ENCODE data around the gene ATP8A2. TPM values are rescaled to one million over a fixed set of nuclear protein-coding genes. Genes with fewer than 3 reads are reported as not detected.
A peak's percentile ranks its signal among the peaks of the same experiment; 100 is the strongest.
"Not testable (repeated sequence)": the region's sequence is repeated elsewhere in the genome, so short reads cannot be mapped to it uniquely, and the experiment has no call there.

Gene ATP8A2
- total RNA-seq, 2 experiments from 2014 or later: 0.10 to 0.15 TPM

DNA sequence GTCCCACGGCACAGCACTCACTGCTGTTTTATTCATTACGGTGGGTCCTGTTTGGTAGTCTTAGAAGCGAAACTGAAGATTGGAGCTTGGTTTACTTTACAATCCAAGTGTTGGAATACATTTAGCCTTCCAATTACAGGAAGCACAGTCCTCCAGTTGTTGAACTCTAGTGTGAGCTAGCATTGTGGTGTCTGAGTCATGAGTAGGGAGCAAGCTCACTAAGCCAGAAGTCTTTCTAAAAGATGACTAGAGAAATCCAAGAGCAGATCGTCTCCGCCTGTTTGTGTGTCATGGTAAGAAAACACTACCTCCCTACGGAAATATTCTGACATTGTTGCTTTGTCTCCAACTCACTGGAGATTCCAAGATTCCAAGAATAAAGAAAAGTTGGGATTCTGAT lies 690.2 kb downstream of the ATP8A2 start:
- DNase-seq: no peak
- Mint-ChIP-seq H3K9me3 (no peaks in the 10 kb centered on the region), H3K36me3 (ENCODE audit: low read depth) (no peaks in the 10 kb centered on the region), H3K27me3 (peaks cover 27% of the 10 kb centered on the region), H3K27ac (no peak overlapping the region), H3K4me1 (peaks cover 10% of the 10 kb centered on the region), H3K4me3 (no peak overlapping the region)
- ChIA-PET CTCF (interaction anchor here (0.9 to 1.9 kb wide), 4 partner anchors 213 to 487 kb away, joined by 3 to 12 read pairs (median 5); no protein-coding TSS in a partner anchor), POLR2A (interaction anchor here (0.8 kb wide), 1 partner anchor 8 kb away, joined by 3 read pairs; no protein-coding TSS in a partner anchor)

DNA sequence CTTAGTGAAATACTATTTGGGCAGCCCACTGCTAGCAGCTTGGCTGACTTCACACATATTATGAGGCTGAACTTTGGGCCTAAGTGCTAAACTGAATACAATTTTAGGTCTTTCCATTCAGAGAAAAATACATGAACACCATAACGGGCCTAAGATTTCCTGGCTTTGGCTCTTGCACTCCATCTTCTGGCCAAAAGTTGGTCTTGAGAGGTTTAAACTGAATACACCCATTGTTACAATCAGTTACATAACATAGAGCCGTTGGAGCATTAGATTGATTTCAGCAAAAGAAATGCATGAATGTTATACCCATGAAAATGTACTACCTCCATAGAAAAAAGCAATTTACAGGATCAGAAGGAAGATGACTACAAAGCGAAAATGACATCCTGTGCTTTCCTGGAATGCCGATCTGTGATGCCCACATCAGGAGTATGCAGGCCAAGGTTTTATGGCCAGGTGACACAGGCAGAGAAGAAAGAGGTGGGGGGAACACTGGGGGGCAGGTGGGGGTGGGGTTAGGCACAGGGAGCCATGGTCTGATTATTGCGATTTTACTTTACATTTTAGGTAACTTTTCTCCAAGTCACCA lies 691.2 kb downstream of the ATP8A2 start:
- Mint-ChIP-seq H3K4me1 (peaks cover 10% of the 10 kb centered on the region), H3K4me3 (no peak overlapping the region), H3K27ac (no peak overlapping the region), H3K27me3 (peaks cover 20% of the 10 kb centered on the region), H3K36me3 (ENCODE audit: low read depth) (no peaks in the 10 kb centered on the region), H3K9me3 (no peaks in the 10 kb centered on the region)
- ChIA-PET POLR2A (no interaction called here), CTCF (interaction anchor here (1.2 to 1.9 kb wide), 3 partner anchors 233 to 488 kb away, joined by 4 to 12 read pairs (median 6); no protein-coding TSS in a partner anchor)
- DNase-seq: peak; percentile 30

DNA sequence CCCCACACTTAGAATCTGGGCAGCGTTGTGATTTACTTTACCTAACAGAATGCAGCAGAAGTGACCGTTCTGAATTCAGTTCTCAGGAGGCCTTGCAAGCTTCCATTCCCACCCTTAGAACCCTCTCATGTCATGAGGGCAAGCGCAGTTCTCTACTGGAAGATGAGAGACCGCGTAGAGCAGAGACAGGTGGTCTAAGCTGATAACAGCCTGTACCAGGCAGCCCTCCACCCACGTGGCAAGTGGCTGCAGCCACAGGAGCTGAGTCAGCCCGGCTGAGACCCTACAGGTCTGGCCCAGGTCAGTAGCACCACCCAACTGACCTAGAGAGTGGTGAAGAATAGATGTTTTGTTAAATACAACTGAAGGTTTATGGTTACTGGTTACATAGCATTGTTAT lies 694.7 kb downstream of the ATP8A2 start:
- DNase-seq; POLR2A ChIA-PET; H3K4me1 Mint-ChIP-seq; H3K36me3 Mint-ChIP-seq (ENCODE audit: low read depth); H3K27ac Mint-ChIP-seq; H3K9me3 Mint-ChIP-seq; H3K4me3 Mint-ChIP-seq: not testable (repeated sequence)
- CTCF ChIA-PET: interaction anchor here (2.0 to 2.8 kb wide), 2 partner anchors 237 to 492 kb away, joined by 7 to 15 read pairs; no protein-coding TSS in a partner anchor
- peaks cover 15% of the 10 kb centered on the region for H3K27me3 Mint-ChIP-seq

DNA sequence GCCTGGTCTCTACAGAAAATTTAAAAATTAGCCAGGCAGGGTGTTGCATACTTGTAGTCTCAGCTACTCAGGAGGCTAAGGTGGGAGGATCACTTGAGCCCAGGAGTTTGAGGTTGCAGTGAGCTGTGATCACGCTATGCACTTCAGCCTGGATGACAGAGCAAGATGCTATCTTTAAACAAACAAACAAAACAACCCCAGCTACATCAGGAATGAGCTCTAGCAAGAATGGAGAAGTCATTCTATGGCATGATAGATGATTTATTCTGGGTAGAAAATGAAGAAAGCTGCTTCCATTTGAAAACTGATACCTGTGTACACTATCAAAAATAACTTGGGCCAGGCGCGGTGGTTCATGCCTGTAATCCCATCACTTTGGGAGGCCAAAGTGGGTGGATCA lies 695.8 kb downstream of the ATP8A2 start:
- POLR2A ChIA-PET: no interaction called here
- peaks cover 19% of the 10 kb centered on the region for H3K27me3 Mint-ChIP-seq
- H3K27ac Mint-ChIP-seq: no peak overlapping the region
- CTCF ChIA-PET: interaction anchor here (2.8 kb wide), 1 partner anchor 238 kb away, joined by 15 read pairs; no protein-coding TSS in a partner anchor
- no peak for DNase-seq
- no peaks in the 10 kb centered on the region for H3K9me3 Mint-ChIP-seq
- H3K4me1 Mint-ChIP-seq: no peaks in the 10 kb centered on the region
- H3K36me3 Mint-ChIP-seq (ENCODE audit: low read depth): no peaks in the 10 kb centered on the region
- no peak overlapping the region for H3K4me3 Mint-ChIP-seq

DNA sequence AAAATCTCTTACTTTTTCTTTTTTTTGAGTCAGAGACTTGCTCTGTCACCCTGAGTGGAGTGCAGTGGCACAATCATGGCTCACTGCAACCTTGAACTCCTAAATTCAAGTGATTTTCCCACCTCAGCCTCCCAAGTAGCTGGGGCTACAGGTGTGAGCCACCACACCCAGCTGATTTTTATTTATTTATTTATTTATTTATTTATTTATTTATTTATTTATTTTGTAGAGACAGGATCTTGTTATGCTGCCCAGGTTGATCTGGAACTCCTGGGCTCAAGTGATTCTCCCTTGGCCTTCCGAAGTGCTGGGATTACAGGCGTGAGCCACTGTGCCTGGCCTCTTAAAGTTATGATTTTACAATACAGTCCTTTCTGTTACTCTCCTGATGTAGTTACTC lies 696.6 kb downstream of the ATP8A2 start:
- H3K27me3 Mint-ChIP-seq: peaks cover 16% of the 10 kb centered on the region
- CTCF ChIA-PET: interaction anchor here (0.8 to 2.8 kb wide), 2 partner anchors 239 to 494 kb away, joined by 3 to 15 read pairs; no protein-coding TSS in a partner anchor
- DNase-seq; H3K4me3 Mint-ChIP-seq; H3K4me1 Mint-ChIP-seq; POLR2A ChIA-PET; H3K36me3 Mint-ChIP-seq (ENCODE audit: low read depth); H3K9me3 Mint-ChIP-seq; H3K27ac Mint-ChIP-seq: not testable (repeated sequence)

DNA sequence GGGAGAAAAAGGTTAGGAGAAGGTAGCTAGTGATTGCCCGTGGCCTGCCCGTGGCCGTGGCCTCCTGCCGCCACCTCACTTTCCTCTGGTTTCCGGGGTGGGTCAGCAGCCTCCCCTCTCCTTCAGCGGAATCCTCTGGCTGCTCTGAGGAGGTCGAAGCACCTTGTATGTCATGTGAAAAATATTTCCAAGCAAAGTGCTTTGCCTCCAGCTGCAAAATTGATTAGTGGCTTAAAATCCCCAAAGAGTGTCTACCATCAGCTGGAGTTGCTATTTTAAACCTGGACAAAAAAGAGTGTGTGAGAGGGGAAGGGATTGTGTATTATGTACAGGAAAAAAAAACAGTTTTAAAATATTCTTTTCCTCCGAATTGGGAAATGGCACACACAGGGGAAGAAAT lies 697.9 kb downstream of the ATP8A2 start:
- H3K36me3 Mint-ChIP-seq (ENCODE audit: low read depth); H3K4me1 Mint-ChIP-seq; H3K9me3 Mint-ChIP-seq; POLR2A ChIA-PET; DNase-seq; H3K4me3 Mint-ChIP-seq; H3K27ac Mint-ChIP-seq: not testable (repeated sequence)
- CTCF ChIA-PET: interaction anchor here (1.2 kb wide), 1 partner anchor 495 kb away, joined by 3 read pairs; no protein-coding TSS in a partner anchor
- peaks cover 18% of the 10 kb centered on the region for H3K27me3 Mint-ChIP-seq

DNA sequence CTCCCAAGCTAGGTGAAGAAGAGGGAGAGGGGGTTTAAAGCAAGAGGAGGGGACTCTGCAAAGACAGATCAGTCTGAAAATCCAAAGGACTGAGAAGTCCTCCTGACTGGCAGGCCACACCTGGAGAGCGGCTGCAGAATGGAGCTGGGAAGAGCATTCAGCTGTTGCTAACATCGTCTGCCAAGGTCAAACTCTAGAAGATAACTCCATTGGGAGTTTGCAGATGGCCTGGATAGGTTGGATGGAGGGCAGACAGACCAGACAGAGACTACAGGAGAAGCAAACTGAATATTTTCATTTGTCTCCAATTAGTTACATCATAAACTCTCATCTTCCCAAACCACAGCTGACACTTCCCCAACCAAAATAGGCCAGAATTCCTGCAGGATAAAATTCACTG lies 699.9 kb downstream of the ATP8A2 start:
- H3K9me3 Mint-ChIP-seq: no peaks in the 10 kb centered on the region
- no peak for DNase-seq
- H3K27me3 Mint-ChIP-seq: peaks cover 27% of the 10 kb centered on the region
- no peaks in the 10 kb centered on the region for H3K4me1 Mint-ChIP-seq
- no peaks in the 10 kb centered on the region for H3K36me3 Mint-ChIP-seq (ENCODE audit: low read depth)
- H3K4me3 Mint-ChIP-seq: no peak overlapping the region
- H3K27ac Mint-ChIP-seq: no peak overlapping the region
- ChIA-PET CTCF (interaction anchor here (1.9 to 2.3 kb wide), 2 partner anchors 243 to 497 kb away, joined by 5 to 10 read pairs; no protein-coding TSS in a partner anchor), POLR2A (no interaction called here)

DNA sequence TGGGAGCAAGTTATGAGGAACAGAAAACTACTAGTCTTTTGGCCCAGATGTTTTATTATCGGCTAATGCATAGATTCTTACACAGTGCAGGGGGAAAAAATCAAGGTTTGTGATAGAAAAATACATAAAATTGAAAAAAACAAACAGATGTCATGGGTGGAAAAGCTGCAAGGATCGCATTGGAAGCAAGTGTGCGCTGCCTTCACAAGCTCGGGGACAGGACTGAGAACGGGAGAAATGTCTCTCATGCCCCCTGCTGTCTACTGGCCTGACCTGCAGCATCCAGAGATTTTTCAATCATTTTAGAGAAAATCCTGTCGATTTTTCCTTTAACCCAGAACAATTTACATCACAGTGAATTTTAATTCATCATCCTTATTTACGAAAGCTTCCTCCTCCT lies 700.6 kb downstream of the ATP8A2 start:
- H3K36me3 Mint-ChIP-seq (ENCODE audit: low read depth); H3K4me3 Mint-ChIP-seq; POLR2A ChIA-PET; H3K9me3 Mint-ChIP-seq; H3K27ac Mint-ChIP-seq; H3K4me1 Mint-ChIP-seq; DNase-seq: not testable (repeated sequence)
- H3K27me3 Mint-ChIP-seq: peaks cover 28% of the 10 kb centered on the region
- CTCF ChIA-PET: interaction anchor here (2.3 kb wide), 1 partner anchor 498 kb away, joined by 10 read pairs; no protein-coding TSS in a partner anchor

DNA sequence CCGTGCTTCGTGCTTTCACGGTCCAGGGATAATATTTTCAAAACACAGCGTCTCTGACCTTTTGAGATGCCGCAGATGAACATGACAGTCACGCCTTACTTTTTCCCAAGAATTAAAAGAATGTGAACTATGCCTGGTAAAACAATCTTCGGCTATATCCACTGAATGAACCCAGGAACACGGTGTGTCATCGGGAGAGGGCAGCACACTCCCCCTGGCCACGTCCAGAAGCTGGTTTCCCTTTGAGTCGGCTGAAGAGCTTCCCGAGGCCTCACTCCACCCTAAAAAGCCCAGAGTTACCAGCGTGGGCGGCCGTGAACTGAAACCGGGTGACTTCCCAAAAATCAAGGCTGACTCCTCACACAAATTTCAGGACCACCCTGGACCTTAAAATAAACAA lies 702.9 kb downstream of the ATP8A2 start:
- DNase-seq: no peak
- Mint-ChIP-seq H3K9me3 (no peaks in the 10 kb centered on the region), H3K4me1 (no peaks in the 10 kb centered on the region), H3K36me3 (ENCODE audit: low read depth) (no peaks in the 10 kb centered on the region), H3K4me3 (no peak overlapping the region), H3K27ac (no peak overlapping the region), H3K27me3 (peaks cover 26% of the 10 kb centered on the region)
- ChIA-PET CTCF (no interaction called here), POLR2A (no interaction called here)

Other genes with a start within 250 kb of the ATP8A2 start
- gene AMER2, start 199.7 kb upstream of the ATP8A2 start, total RNA-seq: not detected
- gene MTMR6, start 84.5 kb upstream of the ATP8A2 start, total RNA-seq: 10 to 100 TPM; 24.8 to 25.3 TPM
- gene NUP58, start 70.3 kb upstream of the ATP8A2 start, total RNA-seq: 10 to 100 TPM; 80.6 to 86.7 TPM